ENCODE measurements around the gene WDR11. TPM values are rescaled to one million over a fixed set of nuclear protein-coding genes. Genes with fewer than 3 reads are reported as not detected.

Gene WDR11
- total RNA-seq, 2 experiments from 2014 or later: 35.6 to 37.8 TPM

GRCh38 chr10:120825878-120826769 lies 25.0 kb upstream of the WDR11 start:
- CTCF ChIA-PET: interaction anchor here (1.4 kb wide), 1 partner anchor 12 kb away, joined by 5 read pairs; no protein-coding TSS in a partner anchor
- H3K4me3 Mint-ChIP-seq: no peak overlapping the region
- no peak overlapping the region for H3K27ac Mint-ChIP-seq

GRCh38 chr10:120827251-120827875 lies 23.8 kb upstream of the WDR11 start:
- Mint-ChIP-seq H3K9me3 (ENCODE audit: insufficient read depth) (no peaks in the 10 kb centered on the region), H3K27me3 (ENCODE audit: low read depth) (peaks cover 3% of the 10 kb centered on the region), H3K4me3 (no peak overlapping the region), H3K4me1 (ENCODE audit: low read depth) (no peaks in the 10 kb centered on the region), H3K27ac (no peak overlapping the region), H3K36me3 (ENCODE audit: low read depth) (no peaks in the 10 kb centered on the region)
- ChIA-PET CTCF (no interaction called here), POLR2A (no interaction called here)
- no peak for ATAC-seq
- DNase-seq: no peak

More at GRCh38 chr10:120825878-120826769, 25.0 kb upstream of the WDR11 start:
- DNase-seq: no peak
- POLR2A ChIA-PET: no interaction called here
- peaks cover 3% of the 10 kb centered on the region for H3K27me3 Mint-ChIP-seq (ENCODE audit: low read depth)
- no peaks in the 10 kb centered on the region for H3K9me3 Mint-ChIP-seq (ENCODE audit: insufficient read depth)
- H3K36me3 Mint-ChIP-seq (ENCODE audit: low read depth): no peaks in the 10 kb centered on the region
- no peak for ATAC-seq
- no peaks in the 10 kb centered on the region for H3K4me1 Mint-ChIP-seq (ENCODE audit: low read depth)

GRCh38 chr10:120828763-120829319 lies 22.3 kb upstream of the WDR11 start:
- DNase-seq (no peak), ATAC-seq (no peak)
- ChIA-PET CTCF (no interaction called here), POLR2A (no interaction called here)
- no peaks in the 10 kb centered on the region for H3K9me3 Mint-ChIP-seq (ENCODE audit: insufficient read depth)
- H3K27me3 Mint-ChIP-seq (ENCODE audit: low read depth): peaks cover 6% of the 10 kb centered on the region
- H3K4me3 Mint-ChIP-seq: no peak overlapping the region
- no peaks in the 10 kb centered on the region for H3K4me1 Mint-ChIP-seq (ENCODE audit: low read depth)
- no peak overlapping the region for H3K27ac Mint-ChIP-seq
- H3K36me3 Mint-ChIP-seq (ENCODE audit: low read depth): no peaks in the 10 kb centered on the region

- Mint-ChIP-seq H3K4me3 (no peak overlapping the region), H3K27ac (no peak overlapping the region), H3K9me3 (ENCODE audit: insufficient read depth) (no peaks in the 10 kb centered on the region), H3K4me1 (ENCODE audit: low read depth) (no peaks in the 10 kb centered on the region), H3K27me3 (ENCODE audit: low read depth) (peaks cover 9% of the 10 kb centered on the region), H3K36me3 (ENCODE audit: low read depth) (no peaks in the 10 kb centered on the region)
- POLR2A ChIA-PET: no interaction called here
- no peak for ATAC-seq
- CTCF ChIA-PET: no interaction called here
- DNase-seq: no peak
These were observed 19.1 kb upstream of the WDR11 start for GRCh38 chr10:120832106-120832505.

- POLR2A ChIA-PET: no interaction called here
- DNase-seq: no peak
- no peak for ATAC-seq
These were observed 17.8 kb upstream of the WDR11 start for GRCh38 chr10:120833222-120833928.

GRCh38 chr10:120835603-120836002 lies 15.6 kb upstream of the WDR11 start:
- no peak for DNase-seq
- H3K9me3 Mint-ChIP-seq (ENCODE audit: insufficient read depth): no peaks in the 10 kb centered on the region
- H3K4me1 Mint-ChIP-seq (ENCODE audit: low read depth): no peaks in the 10 kb centered on the region
- ChIA-PET CTCF (no interaction called here), POLR2A (no interaction called here)
- H3K4me3 Mint-ChIP-seq: no peak overlapping the region
- no peak for ATAC-seq
- H3K27ac Mint-ChIP-seq: no peak overlapping the region
- H3K36me3 Mint-ChIP-seq (ENCODE audit: low read depth): no peaks in the 10 kb centered on the region
- peaks cover 6% of the 10 kb centered on the region for H3K27me3 Mint-ChIP-seq (ENCODE audit: low read depth)

More at GRCh38 chr10:120833222-120833928, 17.8 kb upstream of the WDR11 start:
- no peaks in the 10 kb centered on the region for H3K36me3 Mint-ChIP-seq (ENCODE audit: low read depth)
- H3K9me3 Mint-ChIP-seq (ENCODE audit: insufficient read depth): no peaks in the 10 kb centered on the region
- CTCF ChIA-PET: no interaction called here
- H3K27me3 Mint-ChIP-seq (ENCODE audit: low read depth): peaks cover 6% of the 10 kb centered on the region
- H3K4me1 Mint-ChIP-seq (ENCODE audit: low read depth): no peaks in the 10 kb centered on the region
- no peak overlapping the region for H3K4me3 Mint-ChIP-seq
- H3K27ac Mint-ChIP-seq: no peak overlapping the region

GRCh38 chr10:120838941-120839340 lies 12.2 kb upstream of the WDR11 start:
- POLR2A ChIA-PET: no interaction called here
- no peak for DNase-seq
- CTCF ChIA-PET: interaction anchor here (1.5 kb wide), 1 partner anchor 13 kb away, joined by 5 read pairs; no protein-coding TSS in a partner anchor
- H3K4me1 Mint-ChIP-seq (ENCODE audit: low read depth): peaks cover 4% of the 10 kb centered on the region
- ATAC-seq: no peak
- H3K27ac Mint-ChIP-seq: no peak overlapping the region
- no peaks in the 10 kb centered on the region for H3K36me3 Mint-ChIP-seq (ENCODE audit: low read depth)
- H3K9me3 Mint-ChIP-seq (ENCODE audit: insufficient read depth): no peaks in the 10 kb centered on the region
- H3K27me3 Mint-ChIP-seq (ENCODE audit: low read depth): peaks cover 6% of the 10 kb centered on the region
- no peak overlapping the region for H3K4me3 Mint-ChIP-seq

GRCh38 chr10:120841522-120842189 lies 9.5 kb upstream of the WDR11 start:
- no peaks in the 10 kb centered on the region for H3K36me3 Mint-ChIP-seq (ENCODE audit: low read depth)
- ChIA-PET POLR2A (no interaction called here), CTCF (interaction anchor here (1.0 kb wide), 1 partner anchor 10 kb away, joined by 3 read pairs; no protein-coding TSS in a partner anchor)
- ATAC-seq (no peak), DNase-seq (no peak)
- peaks cover 2% of the 10 kb centered on the region for H3K27me3 Mint-ChIP-seq (ENCODE audit: low read depth)
- H3K4me1 Mint-ChIP-seq (ENCODE audit: low read depth): peaks cover 4% of the 10 kb centered on the region
- no peak overlapping the region for H3K4me3 Mint-ChIP-seq
- no peak overlapping the region for H3K27ac Mint-ChIP-seq
- no peaks in the 10 kb centered on the region for H3K9me3 Mint-ChIP-seq (ENCODE audit: insufficient read depth)

- CTCF ChIA-PET: no interaction called here
- no peak overlapping the region for H3K4me3 Mint-ChIP-seq
- no peak overlapping the region for H3K27ac Mint-ChIP-seq
- POLR2A ChIA-PET: no interaction called here
- H3K27me3 Mint-ChIP-seq (ENCODE audit: low read depth): no peaks in the 10 kb centered on the region
- peaks cover 24% of the 10 kb centered on the region for H3K36me3 Mint-ChIP-seq (ENCODE audit: low read depth)
- no peak for DNase-seq
- H3K9me3 Mint-ChIP-seq (ENCODE audit: insufficient read depth): no peaks in the 10 kb centered on the region
- ATAC-seq: no peak
- H3K4me1 Mint-ChIP-seq (ENCODE audit: low read depth): peaks cover 27% of the 10 kb centered on the region
These were observed 3.2 kb downstream of the WDR11 start for GRCh38 chr10:120854388-120854787.

GRCh38 chr10:120861178-120861855 lies 10.2 kb downstream of the WDR11 start:
- H3K27ac Mint-ChIP-seq: no peak overlapping the region
- H3K4me1 Mint-ChIP-seq (ENCODE audit: low read depth): no peaks in the 10 kb centered on the region
- no peaks in the 10 kb centered on the region for H3K27me3 Mint-ChIP-seq (ENCODE audit: low read depth)
- POLR2A ChIA-PET: no interaction called here
- DNase-seq: no peak
- CTCF ChIA-PET: no interaction called here
- ATAC-seq: no peak
- no peak overlapping the region for H3K4me3 Mint-ChIP-seq
- peaks cover 12% of the 10 kb centered on the region for H3K36me3 Mint-ChIP-seq (ENCODE audit: low read depth)
- H3K9me3 Mint-ChIP-seq (ENCODE audit: insufficient read depth): no peaks in the 10 kb centered on the region

- H3K4me1 Mint-ChIP-seq (ENCODE audit: low read depth): peaks cover 1% of the 10 kb centered on the region
- CTCF ChIA-PET: no interaction called here
These were observed 22.6 kb downstream of the WDR11 start for GRCh38 chr10:120873741-120874140.

More at GRCh38 chr10:120873741-120874140, 22.6 kb downstream of the WDR11 start:
- Mint-ChIP-seq H3K4me3 (no peak overlapping the region), H3K36me3 (ENCODE audit: low read depth) (peaks cover 33% of the 10 kb centered on the region), H3K9me3 (ENCODE audit: insufficient read depth) (no peaks in the 10 kb centered on the region), H3K27me3 (ENCODE audit: low read depth) (no peaks in the 10 kb centered on the region), H3K27ac (no peak overlapping the region)
- POLR2A ChIA-PET: no interaction called here
- ATAC-seq: no peak
- no peak for DNase-seq
